NCI-H748 (cell line): ENCODE measurements around the gene SLC2A5.
"Not testable (repeated sequence)": the region's sequence is repeated elsewhere in the genome, so short reads cannot be mapped to it uniquely, and the experiment has no call there.

Experiments
- DNase-seq: peaks from one replicate; lab custom pipeline; 2025; ENCODE audit not compliant: unreplicated experiment; lab: John Stamatoyannopoulos, UW

Gene SLC2A5

GRCh38 chr1:9069326-9070100 is at the start of gene SLC2A5:
TSS of gene SLC2A5 (minus strand) at chr1:9069635. CDS start at chr1:9069536, 99 bp downstream.
- DNase-seq: no peak

- DNase-seq: no peak
Observed at GRCh38 chr1:9118186-9118585, 48.8 kb upstream of the SLC2A5 start.

GRCh38 chr1:9115351-9116205 is 46.1 kb upstream of the SLC2A5 start:
- no peak for DNase-seq

GRCh38 chr1:9112961-9113880 is 43.8 kb upstream of the SLC2A5 start:
- DNase-seq: peak; percentile 8

- DNase-seq: no peak
Observed at GRCh38 chr1:9111957-9112356, 42.5 kb upstream of the SLC2A5 start.

GRCh38 chr1:9111357-9111691 is 41.9 kb upstream of the SLC2A5 start:
- no peak for DNase-seq

GRCh38 chr1:9110669-9111356 is 41.4 kb upstream of the SLC2A5 start:
- DNase-seq: peak; percentile 67

GRCh38 chr1:9108056-9108665 is 38.7 kb upstream of the SLC2A5 start:
- no peak for DNase-seq

GRCh38 chr1:9107136-9107535 is 37.7 kb upstream of the SLC2A5 start:
- no peak for DNase-seq

GRCh38 chr1:9106286-9106685 is 36.9 kb upstream of the SLC2A5 start:
- no peak for DNase-seq

- DNase-seq: no peak
Observed at GRCh38 chr1:9105336-9105867, 36.0 kb upstream of the SLC2A5 start.

GRCh38 chr1:9101510-9102146 is 32.2 kb upstream of the SLC2A5 start:
- DNase-seq: peak; percentile 33

- DNase-seq: no peak
Observed at GRCh38 chr1:9100471-9101043, 31.1 kb upstream of the SLC2A5 start.

- no peak for DNase-seq
Observed at GRCh38 chr1:9099555-9099954, 30.1 kb upstream of the SLC2A5 start.

GRCh38 chr1:9097947-9098705 is 28.7 kb upstream of the SLC2A5 start:
- DNase-seq: no peak

GRCh38 chr1:9095818-9096217 is 26.4 kb upstream of the SLC2A5 start:
- DNase-seq: no peak

- DNase-seq: not testable (repeated sequence)
Observed at GRCh38 chr1:9093996-9094595, 24.7 kb upstream of the SLC2A5 start.

- DNase-seq: no peak
Observed at GRCh38 chr1:9093581-9093980, 24.1 kb upstream of the SLC2A5 start.
